Measurements from ENCODE around the gene PGAM5. TPM values are rescaled to one million over a fixed set of nuclear protein-coding genes. Genes with fewer than 3 reads are reported as not detected.

PGAM5 gene
- total and polyA plus RNA-seq, 2 of the 4 experiments (the other 2 are of a cell fraction) = 25.2 to 37.8 TPM

- H3K27me3 ChIP-seq (ENCODE audit: control insufficient read depth, insufficient read depth, low read length) = no peaks in the 10 kb centered on the region
- peaks cover 50% of the 10 kb centered on the region for H3K36me3 ChIP-seq (ENCODE audit: control insufficient read depth, insufficient read depth, low read length)
Measured at GRCh38 chr12:132668191-132669088, 42.2 kb upstream of the PGAM5 start.

More at GRCh38 chr12:132668191-132669088, 42.2 kb upstream of the PGAM5 start:
- H3K4ac ChIP-seq (ENCODE audit: low read depth, low read length) = no peak overlapping the region
- no peak overlapping the region for H3K18ac ChIP-seq (ENCODE audit: low read depth, low read length)
- H2AFZ ChIP-seq (replicated peaks; ENCODE audit: low read length, poor library complexity) = no peak overlapping the region
- ChIA-PET POLR2A (ENCODE audit: unreplicated experiment) (no interaction called here), CTCF (no interaction called here)
- no peak for DNase-seq
- no peak overlapping the region for H3K4me2 ChIP-seq (ENCODE audit: low read depth, low read length)
- H2BK15ac ChIP-seq (ENCODE audit: low read depth, low read length) = no peak overlapping the region
- peaks cover 6% of the 10 kb centered on the region; the same call in 1 of the 2 replicates for H3K9me1 ChIP-seq (ENCODE audit: insufficient read depth, low read length)
- no peak overlapping the region for H3K4me3 ChIP-seq (ENCODE audit: insufficient read depth, low read depth, low read length)
- no peak overlapping the region for H2BK5ac ChIP-seq (ENCODE audit: low read depth, low read length, poor library complexity, severe bottlenecking)
- no peak overlapping the region for H4K5ac ChIP-seq (ENCODE audit: low read depth, low read length)
- no peak overlapping the region for H3K9ac ChIP-seq (ENCODE audit: low read depth, low read length)
- intact Hi-C loops (cut with micrococcal nuclease) = no loop called here
- H3K14ac ChIP-seq (replicated peaks; ENCODE audit: low read depth, low read length) = no peak overlapping the region
- in situ Hi-C loops (cut with MboI; ENCODE audit: low sequenced_read_pairs) = no loop called here
- 95% methylated on average over 20 of the region's 30 CpGs; no CpG with 5 or more reads in 1 of the 2 experiments for WGBS, 2 experiments (ENCODE audit: extremely low coverage in 2 of 2, insufficient read length in 1 of 2)
- no peak for ATAC-seq (ENCODE audit: low read depth)
- no peak overlapping the region for H2BK20ac ChIP-seq (ENCODE audit: low read depth, low read length)
- no peak overlapping the region for H4K8ac ChIP-seq (ENCODE audit: low read depth in 2 of 2, low read length in 2 of 2)
- no peaks in the 10 kb centered on the region for H3K4me1 ChIP-seq (ENCODE audit: control insufficient read depth, insufficient read depth, low read length)
- dilution Hi-C loops (cut with HindIII; ENCODE audit: low sequenced_read_pairs, unreplicated experiment) = no loop called here
- no peaks in the 10 kb centered on the region for H3K9me3 ChIP-seq (ENCODE audit: control insufficient read depth, insufficient read depth, low read length)
- no peak overlapping the region for H3K27ac ChIP-seq (ENCODE audit: insufficient read depth, low read length)
- no peak for TF ChIP-seq MAZ (IDR thresholded peaks at IDR 0.05; ENCODE audit: borderline replicate concordance, low read depth, low read length)
- TF ChIP-seq RFX5 (IDR thresholded peaks at IDR 0.05; ENCODE audit: low read depth, low read length) = no peak
- no peak for TF ChIP-seq ELK1 (IDR thresholded peaks at IDR 0.05; ENCODE audit: borderline replicate concordance, low read depth, low read length)
- TF ChIP-seq CEBPB (IDR thresholded peaks at IDR 0.05; ENCODE audit: low read depth, low read length) = no peak
- TF ChIP-seq BHLHE40 (IDR thresholded peaks at IDR 0.05; ENCODE audit: low read depth, low read length) = no peak
- no peak for TF ChIP-seq MXI1 (IDR thresholded peaks at IDR 0.05; ENCODE audit: borderline replicate concordance, low read depth, low read length)
- TF ChIP-seq NFE2L2 (IDR thresholded peaks at IDR 0.05; ENCODE audit: low read depth, low read length) = no peak
- no peak for TF ChIP-seq RCOR1 (IDR thresholded peaks at IDR 0.05; ENCODE audit: insufficient replicate concordance, low read length)
- TF ChIP-seq RAD21 (IDR thresholded peaks at IDR 0.05; ENCODE audit: low read length) = no peak
- TF ChIP-seq POLR2A (IDR thresholded peaks at IDR 0.05; ENCODE audit: low read depth, low read length) = no peak
- H3K79me1 ChIP-seq (ENCODE audit: low read depth in 1 of 2, low read length in 2 of 2) = no peaks in the 10 kb centered on the region
- H3K23ac ChIP-seq (ENCODE audit: low read depth, low read length) = no peak overlapping the region
- BruUV-seq (replicated peaks) = no TSS peak
- H3K56ac ChIP-seq (ENCODE audit: extremely low read depth, insufficient read depth, low read length) = no peak overlapping the region
- H2BK120ac ChIP-seq (ENCODE audit: low read depth, low read length) = no peak overlapping the region
- no peak overlapping the region for H2AK5ac ChIP-seq (ENCODE audit: low read depth, low read length)
- H4K91ac ChIP-seq (ENCODE audit: insufficient read depth, low read depth, low read length) = no peak overlapping the region
- no peaks in the 10 kb centered on the region; the same call in 1 of the 2 replicates for H4K20me1 ChIP-seq (ENCODE audit: insufficient read depth, low read length)
- no peak overlapping the region for H2AK9ac ChIP-seq (replicated peaks; ENCODE audit: low read depth, low read length, poor library complexity)
